Measurements from ENCODE around the gene EIF2S1. TPM values are rescaled to one million over a fixed set of nuclear protein-coding genes. Genes with fewer than 3 reads are reported as not detected.

Gene EIF2S1
- total and polyA plus RNA-seq, 4 donors, result 32.3 to 84.6 (median 70.1) TPM

Small RNAs within 50 kb of the gene (small RNA-seq; reads per million reads assigned to genes)
- not detected for gene RF00019

Other genes with a start within 250 kb of the EIF2S1 start
- gene GARIN2, start 170.9 kb upstream of the EIF2S1 start, total RNA-seq, result under 1 TPM in 1 of 2 donors, not detected in 1; 0.59 TPM
- under 1 TPM in 1 of 2 donors, not detected in 1; 0.24 TPM for gene GARIN2, start 170.9 kb upstream of the EIF2S1 start, polyA plus RNA-seq
- gene PALS1, start 118.9 kb upstream of the EIF2S1 start, total RNA-seq, result 10 to 100 TPM; 12.7 to 17.6 TPM
- 1 to 10 TPM; 5.5 to 7.5 TPM for gene PALS1, start 118.9 kb upstream of the EIF2S1 start, polyA plus RNA-seq
- 10 to 100 TPM; 35.8 to 53.2 TPM for gene ATP6V1D, start 524 bp upstream of the EIF2S1 start, total RNA-seq
- 10 to 100 TPM; 22.6 to 49.8 TPM for gene ATP6V1D, start 524 bp upstream of the EIF2S1 start, polyA plus RNA-seq
- gene PLEK2, start 51.8 kb downstream of the EIF2S1 start, total RNA-seq, result 10 to 100 TPM in 1 of 2 donors, 1 to 10 TPM in 1; 6.1 to 17.4 TPM
- 10 to 100 TPM; 11.0 to 11.3 TPM for gene PLEK2, start 51.8 kb downstream of the EIF2S1 start, polyA plus RNA-seq
- 1 to 10 TPM; 1.7 to 2.0 TPM for gene TMEM229B, start 128.4 kb downstream of the EIF2S1 start, total RNA-seq
- gene TMEM229B, start 128.4 kb downstream of the EIF2S1 start, polyA plus RNA-seq, result 1 to 10 TPM in 1 of 2 donors, under 1 TPM in 1; 0.40 to 1.5 TPM
- 1 to 10 TPM; 1.3 to 2.4 TPM for gene PLEKHH1, start 173.0 kb downstream of the EIF2S1 start, total RNA-seq
- under 1 TPM; 0.46 to 0.53 TPM for gene PLEKHH1, start 173.0 kb downstream of the EIF2S1 start, polyA plus RNA-seq
- 10 to 100 TPM; 22.9 to 36.1 TPM for gene PIGH, start 239.9 kb downstream of the EIF2S1 start, total RNA-seq
- 10 to 100 TPM; 14.2 to 20.5 TPM for gene PIGH, start 239.9 kb downstream of the EIF2S1 start, polyA plus RNA-seq

All from liver (tissue), 5 donors.